NCI-H2107 treated with DMSO at 0.1 percent for 48 hours (cell line): ENCODE data around the gene FTO.

Source experiments
- DNase-seq: peaks from one replicate; lab custom pipeline; 2025; ENCODE audit not compliant: unreplicated experiment; lab: John Stamatoyannopoulos, UW

FTO gene

DNA sequence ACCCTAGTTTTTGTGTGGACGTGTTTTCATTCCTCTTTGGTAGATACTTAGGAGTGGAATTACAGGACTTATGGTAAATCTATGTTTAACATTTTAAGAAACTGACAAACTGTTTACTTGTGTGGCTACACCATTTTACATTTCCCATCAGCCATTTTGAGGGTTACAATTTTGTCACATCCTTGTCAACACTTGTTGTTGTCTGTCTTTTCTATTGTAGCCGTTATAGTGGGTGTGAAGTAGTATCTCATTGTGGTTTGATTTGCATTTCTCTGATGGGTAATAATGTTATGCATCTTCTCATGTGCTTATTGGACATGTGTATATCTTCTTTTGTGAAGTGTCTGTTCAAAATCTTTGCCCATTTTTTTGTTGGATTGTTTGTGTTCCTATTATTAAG lies 4.5 kb downstream of the FTO start:
- DNase-seq: no peak

DNA sequence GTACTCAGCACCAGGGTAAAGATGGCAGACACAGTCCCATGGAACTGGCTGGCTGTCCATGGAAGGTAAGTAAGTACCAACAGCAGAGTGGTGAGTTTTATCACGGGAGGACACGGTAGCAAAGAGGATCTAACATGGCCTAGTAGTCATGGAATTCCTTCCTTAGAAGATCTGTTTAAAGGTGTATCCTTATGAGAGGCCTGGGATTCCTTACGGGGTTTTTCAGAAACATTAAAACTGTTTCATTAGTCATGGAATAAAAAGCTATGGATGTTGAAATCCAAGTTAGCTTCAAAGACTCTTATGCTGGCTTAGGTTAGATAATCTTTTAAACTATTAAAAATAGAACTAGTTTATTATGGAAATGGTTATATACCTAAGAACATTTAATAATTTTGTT lies 7.4 kb downstream of the FTO start:
- DNase-seq: no peak

DNA sequence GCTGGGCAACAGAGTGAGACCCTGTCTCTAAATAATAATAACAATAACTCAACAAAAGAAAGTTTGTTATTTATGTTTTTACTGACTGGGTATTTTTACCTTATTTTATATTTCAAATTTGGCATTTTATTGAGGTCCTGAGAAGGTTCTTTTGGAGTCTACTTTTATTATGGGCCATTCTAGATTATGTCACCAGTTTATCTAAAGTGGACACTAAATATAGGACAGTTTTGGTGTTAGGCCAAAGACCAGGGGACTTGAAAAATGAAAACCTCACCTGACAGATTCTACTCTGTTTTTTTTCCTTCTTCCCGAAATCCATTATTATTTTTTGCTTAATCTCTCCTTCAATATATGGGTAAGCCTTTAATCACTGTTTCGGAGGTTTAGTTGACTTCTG lies 8.1 kb downstream of the FTO start:
- DNase-seq: no peak

DNA sequence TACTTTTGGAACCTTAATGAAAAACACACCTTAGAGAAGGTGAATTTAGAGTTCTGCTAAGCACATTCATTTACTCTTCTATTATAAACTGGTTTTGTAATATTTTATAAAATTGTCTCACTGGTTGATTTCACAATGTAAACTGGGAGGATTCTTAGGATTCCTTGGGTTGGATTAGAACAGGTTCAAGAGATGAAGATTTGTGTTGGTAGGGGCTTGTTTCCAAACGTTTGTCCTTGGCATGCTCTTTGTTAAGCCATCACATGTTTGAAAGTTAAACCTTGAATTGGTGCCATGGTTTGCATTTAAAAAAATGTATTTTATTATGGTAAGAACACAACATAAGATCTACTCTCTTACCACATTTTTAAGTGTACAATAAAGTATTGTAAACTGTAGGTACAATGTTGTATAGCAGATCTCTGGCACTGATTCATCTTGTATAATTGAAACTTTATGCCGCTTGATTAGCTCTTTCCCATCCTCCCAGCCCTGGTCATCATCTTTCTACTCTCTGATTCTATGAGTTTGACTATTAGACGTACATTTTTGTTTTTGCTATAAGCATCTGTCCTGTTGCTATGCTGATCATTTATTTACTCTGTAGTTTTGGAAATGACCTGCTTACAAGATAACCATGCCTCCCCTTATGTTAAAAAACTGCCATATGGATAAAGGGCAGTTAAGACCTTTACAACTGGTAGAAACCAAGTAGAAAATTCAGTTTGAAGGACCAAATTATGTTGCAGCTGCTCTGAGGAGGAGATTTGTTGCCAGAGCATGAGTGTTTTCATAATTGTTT lies 9.6 kb downstream of the FTO start:
- DNase-seq: no peak

DNA sequence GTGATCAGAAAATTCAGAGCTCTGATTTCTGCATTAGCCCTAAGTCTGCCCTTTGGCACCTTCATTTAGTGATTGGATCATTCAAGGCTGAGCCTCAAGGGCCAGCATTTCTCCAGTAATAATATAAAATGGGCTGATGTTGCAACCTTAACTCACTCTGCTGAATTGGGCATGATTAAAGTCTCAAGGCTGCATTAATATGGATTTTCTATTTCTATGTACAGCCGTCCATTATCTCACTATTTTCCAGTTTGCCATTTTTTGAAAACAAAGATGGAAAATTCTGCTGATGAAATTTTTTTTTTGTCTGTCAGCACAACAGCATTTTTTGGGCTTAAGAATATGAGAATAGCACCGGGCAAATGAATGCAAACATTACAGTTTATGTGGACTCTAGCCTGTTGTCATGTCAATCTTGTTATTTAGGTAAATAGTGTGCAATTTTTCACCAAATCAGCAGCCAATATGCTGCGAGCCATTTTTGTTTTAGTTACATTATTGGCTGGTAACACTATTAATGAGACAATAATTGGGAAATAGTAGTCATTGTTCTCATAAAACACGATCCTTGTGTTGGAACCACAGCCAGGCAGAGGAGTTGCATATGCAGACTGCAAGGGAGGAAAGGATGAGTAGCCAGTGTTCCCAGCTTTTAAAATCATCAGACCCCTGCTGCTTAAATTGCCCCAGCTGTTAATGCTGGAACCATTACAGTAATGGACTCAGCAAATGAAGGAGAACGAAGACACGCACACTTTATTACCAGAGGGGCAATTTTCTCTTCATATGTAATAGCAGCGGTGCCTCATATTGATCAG lies 10.5 kb downstream of the FTO start:
- DNase-seq: no peak

DNA sequence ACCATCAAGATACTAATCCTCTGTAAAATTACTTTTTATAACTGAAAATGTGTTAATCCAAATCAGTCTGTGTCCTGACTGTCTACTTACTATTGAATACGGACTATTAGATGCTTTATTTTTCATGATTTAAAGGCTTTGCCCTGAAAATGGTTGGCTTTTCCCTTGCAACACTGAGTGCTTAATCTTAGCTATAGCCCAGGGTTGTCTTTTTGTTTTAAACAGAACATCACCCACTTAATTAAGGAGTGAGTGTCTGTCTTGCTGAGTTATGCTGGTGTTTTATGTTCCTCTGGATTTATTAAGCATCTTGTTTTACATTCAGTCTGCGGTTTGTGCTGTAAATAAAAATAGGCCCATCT lies 11.0 kb downstream of the FTO start:
- DNase-seq: no peak

DNA sequence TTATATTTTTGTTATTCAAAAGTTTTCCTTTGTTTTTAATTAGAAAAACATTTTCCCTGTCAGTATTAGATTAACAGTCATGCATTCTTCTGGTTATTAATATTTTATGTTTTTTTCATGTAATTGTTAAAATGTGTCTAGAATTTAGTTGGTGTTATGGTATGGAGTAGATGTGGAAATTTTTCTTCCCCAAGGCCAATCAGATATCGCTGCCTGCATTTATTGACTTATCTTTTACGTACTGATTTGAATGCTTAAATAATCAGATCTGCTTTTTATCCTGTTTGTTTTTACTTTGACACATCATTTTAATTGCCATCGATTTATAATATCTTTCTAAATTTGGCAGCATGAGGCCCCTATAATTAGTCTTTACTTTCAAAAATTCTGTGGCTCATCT lies 13.6 kb downstream of the FTO start:
- DNase-seq: no peak

DNA sequence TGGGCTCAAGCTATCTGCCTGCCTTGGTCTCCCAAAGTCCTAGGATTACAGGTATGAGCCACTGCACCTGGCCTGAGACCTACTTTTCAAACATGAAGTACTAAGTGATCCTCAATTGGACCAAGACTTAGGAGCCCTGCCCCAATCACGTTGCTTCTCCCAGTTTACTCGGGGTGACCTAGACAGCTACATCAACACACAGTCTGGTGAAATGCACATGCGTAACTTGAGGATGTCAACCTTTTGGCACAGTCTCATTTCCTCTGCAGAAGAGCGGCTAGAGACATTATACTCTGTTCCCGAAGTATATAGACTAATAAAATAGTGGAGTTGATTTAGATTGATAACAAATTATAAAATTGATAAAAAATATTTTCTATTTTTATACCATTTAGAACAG lies 17.1 kb downstream of the FTO start:
- DNase-seq: no peak

DNA sequence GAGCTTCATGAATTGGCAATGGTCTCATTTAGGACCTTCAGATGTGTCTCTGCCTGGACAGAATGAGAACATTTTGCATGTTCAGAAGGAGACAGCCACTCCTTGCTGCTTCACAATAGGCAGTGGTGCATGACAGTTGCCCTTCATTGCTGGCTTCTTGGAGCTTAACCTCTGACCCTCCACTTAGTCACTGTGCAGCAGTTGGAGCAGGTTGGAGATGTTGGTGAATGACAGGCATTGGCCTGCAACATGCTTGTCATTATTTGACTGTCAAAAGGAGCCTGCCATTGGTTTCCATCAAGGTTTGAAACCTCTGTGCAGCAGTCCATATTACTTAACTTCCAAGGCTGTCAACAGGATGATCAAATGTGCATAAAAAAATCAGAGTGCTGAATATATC lies 22.7 kb downstream of the FTO start:
- DNase-seq: no peak

DNA sequence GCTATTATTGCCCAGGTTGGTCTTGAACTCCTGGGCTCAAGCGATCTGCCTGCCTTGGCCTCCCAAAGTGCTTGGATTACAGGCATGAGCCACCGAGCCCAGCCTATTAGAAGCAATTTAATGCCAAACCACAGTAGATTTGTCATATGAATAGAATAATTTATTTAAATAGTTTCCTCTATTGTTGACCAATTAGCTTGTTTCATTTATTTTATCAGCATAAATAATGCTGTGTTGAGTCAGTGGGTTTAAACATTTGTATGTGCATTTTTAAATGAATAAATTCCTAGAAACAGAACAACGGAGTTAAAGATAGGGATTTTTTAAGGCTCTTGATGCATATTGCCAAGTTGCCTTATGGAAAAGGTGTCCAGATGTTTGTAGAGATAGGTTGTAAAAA lies 26.7 kb downstream of the FTO start:
- no peak for DNase-seq

DNA sequence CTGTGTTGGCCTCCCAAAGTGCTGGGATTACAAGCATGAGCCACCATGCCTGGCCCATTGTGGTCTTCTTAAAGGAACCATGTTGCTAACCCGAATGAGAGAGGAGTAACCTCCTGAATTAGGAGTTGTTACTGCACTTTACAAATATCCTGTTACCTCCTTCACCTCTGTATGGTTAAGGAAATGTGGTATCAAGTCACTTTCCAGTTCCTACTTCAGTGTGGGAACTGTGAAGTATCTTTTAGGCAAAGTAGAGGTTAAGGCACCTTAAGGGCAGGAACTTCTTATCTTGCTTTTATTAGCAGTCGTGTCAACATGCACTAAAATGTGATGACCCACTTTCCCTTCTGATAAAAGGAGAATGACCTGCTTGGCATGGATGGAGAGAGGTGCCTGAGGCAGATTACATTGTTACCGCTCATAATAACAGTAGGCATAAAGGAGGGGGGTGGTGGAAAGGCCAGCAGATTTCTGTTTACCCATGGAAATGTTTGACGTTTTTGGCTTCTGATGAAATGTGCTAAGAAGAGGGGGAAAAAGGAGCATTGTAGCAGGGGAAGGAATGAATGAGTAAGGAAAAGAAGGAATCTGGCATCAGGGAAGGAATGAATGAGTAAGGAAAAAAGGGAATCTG lies 28.5 kb downstream of the FTO start:
- no peak for DNase-seq

DNA sequence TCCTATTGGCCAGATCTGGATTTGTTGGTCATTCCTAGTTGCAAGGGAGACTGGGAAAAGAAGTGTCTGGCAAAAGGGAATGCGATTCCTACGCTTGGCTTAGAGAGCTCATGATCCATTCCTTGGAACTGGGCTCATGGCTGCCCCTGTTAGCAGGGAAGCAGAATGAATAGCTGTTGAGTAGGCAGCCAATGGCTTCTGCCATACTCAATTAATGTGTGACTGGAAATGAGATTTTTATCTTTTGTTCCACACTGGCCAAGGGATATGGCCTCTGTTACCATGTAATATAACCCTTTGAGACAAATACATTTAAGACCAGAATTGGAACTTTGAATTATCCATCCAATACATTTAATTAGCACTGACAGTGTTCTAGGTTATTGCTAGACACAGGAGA lies 31.0 kb downstream of the FTO start:
- DNase-seq: no peak

DNA sequence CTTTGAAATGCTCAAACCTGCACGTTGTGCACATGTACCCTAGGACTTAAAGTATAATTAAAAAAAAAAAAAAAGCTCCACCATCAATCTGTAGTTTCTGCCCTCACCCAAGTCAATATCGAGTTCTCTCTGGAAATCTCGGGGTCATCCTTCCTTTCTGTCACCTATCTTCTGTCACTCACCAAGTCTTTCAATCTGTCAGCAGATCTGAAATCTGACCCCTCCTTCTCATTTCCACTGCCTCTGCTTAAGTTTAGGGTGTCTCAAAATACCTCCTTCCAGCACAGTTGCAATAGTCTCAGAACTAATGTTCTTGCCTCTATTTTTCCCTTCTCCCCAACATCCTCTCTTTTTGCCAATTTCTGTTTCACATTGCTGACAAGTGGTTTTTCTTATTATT lies 32.3 kb downstream of the FTO start:
- DNase-seq: no peak

DNA sequence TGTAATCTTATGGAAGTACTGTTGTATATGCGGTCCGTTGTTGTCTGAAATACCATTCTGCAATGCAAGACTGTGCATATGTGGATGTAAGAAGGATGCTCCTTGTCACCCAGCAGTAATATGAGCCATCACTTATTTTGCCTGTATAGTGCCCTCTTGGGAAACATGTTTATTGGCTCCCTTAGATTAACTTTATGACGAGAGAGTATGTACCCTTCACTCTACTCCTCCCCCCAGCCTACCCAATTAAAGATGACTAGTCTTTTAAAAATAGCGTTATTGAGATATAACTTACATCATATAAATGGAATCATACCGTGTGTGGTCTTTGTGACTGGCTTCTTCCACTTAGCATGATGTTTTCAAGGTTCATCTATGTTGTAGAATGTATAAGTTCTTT lies 33.6 kb downstream of the FTO start:
- no peak for DNase-seq

DNA sequence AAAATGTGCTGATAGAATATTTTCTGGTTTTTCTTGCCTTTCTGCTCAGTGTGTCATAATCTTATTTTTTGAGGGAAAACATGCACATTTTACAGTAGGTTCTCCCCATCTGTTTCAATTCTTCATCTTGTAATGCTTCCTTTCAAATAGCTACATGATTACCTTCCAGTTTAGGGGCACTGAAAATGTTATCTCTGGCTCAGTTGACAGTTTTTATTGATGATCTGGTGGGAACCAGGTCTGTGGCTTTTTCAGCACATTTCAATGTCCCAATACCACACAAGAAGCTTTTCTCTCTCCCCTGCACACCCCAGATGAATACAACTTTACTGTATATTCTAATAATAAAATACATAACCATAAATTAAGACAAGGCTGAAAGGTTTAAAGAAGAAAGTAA lies 36.5 kb downstream of the FTO start:
- no peak for DNase-seq

DNA sequence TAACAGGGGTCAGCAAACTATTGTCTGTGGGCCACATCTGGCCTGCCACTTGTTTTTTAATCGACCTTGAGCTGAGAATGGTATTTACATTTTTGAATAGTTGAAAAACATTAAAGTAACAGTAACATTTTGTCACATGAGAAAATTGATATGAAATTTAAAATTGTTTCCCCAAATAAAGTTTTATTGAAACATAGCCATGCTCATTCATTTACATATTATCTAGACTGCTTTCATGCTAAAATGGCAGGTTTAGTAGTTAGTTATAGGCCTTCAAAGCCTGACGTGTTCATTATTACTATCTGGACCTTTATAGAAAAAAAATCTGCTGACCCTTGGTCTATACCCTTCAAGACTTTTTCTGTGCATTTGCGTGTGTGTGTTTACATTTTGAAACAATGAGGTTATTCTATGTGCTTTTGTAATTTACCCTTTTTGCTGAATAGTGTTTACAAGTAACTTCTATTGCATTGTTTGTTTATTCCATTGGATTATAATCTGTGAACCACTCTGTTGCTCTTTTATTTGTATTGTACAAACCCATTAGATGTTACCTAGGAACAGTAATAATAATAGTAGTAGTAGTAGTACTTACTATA lies 37.1 kb downstream of the FTO start:
- DNase-seq: no peak

DNA sequence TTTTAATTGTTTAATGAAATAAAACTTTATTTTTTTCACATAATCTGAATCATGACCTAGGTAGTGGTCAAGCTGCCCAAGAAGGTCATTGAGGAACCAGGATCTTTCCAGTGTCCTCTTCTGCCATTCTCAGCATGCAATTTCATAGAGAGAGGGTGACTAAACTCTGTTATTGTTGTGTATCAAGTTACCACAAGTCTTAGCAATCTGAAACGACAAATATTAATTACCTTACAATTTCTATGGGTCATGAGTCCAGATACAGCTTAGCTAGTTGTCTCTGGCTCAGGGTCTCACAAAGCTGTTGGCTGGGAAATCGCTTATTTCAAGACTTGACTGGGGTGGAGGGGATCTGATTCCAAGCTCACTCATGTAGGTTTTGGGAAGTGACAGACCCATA lies 37.6 kb downstream of the FTO start:
- DNase-seq: no peak

DNA sequence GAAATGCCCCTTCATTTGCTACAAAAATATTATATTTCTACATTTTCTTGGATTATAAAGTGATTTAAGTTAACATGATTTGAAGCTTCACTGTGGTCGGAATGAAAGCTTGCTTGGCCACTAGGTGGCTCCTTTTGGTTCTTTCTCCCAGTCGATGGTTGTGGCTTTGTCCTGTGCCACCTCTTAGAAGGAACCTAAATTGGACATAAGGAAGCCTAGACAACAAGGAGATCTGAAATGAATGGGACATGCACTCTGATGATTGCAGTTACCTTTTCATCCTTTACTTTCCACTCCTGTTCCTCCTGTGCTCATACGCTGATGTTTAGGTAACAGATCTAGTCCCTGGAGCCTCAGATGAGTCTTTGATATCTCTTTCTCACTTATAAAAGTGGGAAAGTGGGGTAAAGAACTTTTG lies 39.2 kb downstream of the FTO start:
- DNase-seq: no peak

DNA sequence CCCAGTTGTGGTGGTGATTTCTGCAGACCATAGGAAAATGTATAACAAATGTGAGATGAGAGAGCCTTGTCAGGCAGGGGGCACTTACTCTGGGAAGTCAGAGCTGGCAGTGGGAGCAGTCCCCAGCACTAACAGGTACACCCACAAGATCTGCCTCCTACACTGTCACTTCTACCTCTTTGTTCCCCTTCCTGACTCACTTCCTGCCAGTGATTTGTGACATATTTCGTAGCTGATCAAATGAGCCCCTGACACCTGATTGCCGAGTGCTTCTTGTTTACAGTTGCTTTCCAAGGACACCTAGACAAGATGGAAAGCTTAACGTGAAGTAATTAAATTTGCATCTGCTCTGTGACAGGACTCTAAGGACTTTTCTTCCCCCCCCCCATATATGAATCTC lies 40.5 kb downstream of the FTO start:
- DNase-seq: no peak

DNA sequence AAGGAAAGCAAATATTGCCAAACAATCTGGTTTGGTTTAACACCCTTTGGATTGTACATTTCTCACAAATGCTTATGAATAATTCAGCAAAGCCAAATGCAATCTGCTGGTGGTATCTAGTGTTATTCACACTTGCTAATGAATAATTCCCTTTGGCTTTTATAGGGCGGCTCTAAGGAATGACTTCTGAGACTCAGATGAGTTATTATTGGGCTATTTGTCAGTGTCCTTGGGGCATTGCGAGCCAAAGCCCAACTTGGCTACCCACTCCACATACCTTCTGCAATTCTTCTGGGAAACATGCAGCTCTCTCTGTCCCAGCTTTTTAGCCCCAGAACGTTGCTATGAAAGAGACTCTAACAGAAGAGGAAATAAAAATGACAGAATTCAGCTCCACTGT lies 41.1 kb downstream of the FTO start:
- no peak for DNase-seq

DNA sequence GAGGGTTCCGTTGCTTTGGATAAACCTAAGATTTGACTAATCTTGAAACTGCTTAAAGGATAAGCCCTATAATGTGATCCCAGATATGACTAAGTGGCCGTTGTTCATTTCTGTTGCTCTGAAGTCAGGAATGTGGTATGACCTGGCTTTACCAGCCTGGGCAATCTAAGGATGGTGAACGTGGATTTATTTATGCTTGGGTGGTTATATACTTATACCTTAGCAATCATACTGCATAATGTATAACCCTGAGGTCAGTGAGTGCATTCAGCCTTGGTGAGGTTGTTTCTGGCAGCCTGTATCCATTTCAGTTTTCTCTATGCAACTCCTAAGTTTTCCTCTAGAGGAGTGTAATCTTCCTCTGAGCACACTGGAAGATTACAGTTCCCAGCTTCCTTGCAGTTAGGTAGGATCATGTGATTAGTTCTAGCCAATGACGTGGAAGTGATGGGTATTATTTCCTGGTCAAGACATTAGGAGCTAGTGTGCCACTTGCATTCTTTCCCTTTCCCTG lies 41.9 kb downstream of the FTO start:
- DNase-seq: no peak

DNA sequence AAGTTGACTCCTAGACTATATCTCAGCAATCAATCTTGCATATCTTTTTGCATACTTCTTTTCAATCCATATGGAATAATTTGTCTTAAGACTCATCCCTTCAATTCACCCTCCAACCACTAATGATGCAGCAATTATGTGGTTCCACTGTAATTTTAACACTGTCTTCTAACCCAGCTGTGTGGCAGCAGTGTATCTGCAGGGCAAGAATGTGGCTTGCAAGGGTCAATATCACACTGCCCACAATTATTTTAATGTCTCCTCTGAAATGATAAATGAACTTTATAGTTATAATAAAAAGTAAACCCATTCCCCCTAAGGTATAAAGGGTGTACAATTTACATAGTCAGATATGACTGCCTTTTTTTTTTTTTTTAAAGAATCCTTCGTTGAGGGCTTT lies 48.6 kb downstream of the FTO start:
- DNase-seq: no peak
